ENCODE results near the gene NRAP.
A peak's percentile ranks its signal among the peaks of the same experiment; 100 is the strongest.

The NRAP gene

DNA sequence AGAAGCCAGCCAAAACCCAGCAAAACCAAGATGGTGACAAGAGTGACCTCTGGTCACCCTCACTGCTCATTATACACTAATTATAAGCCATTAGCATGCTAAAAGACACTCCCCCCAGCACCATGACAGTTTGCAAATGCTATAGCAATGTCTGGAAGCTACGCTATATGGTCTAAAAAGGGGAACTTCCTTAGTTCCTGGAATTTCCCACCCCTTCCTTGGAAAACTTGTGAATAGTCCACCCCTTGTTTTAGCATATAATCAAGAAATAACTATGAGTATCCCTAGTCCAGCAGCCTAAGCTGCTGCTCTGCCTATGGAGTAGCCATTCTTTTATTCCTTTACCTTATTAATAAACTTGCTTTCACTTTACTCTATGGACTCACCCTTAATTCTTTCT lies 31.9 kb upstream of the NRAP start:
- no peak for DNase-seq (ENCODE audit: low read depth in 1 of 2, low spot score in 1 of 2)
- in situ Hi-C loops (cut with HindIII; ENCODE audit: low pct_unique_long_range_greater_than_20kb, low sequenced_read_pairs): no loop called here
- no peak for TF ChIP-seq JUND (IDR thresholded peaks at IDR 0.05; ENCODE audit: low read depth)

DNA sequence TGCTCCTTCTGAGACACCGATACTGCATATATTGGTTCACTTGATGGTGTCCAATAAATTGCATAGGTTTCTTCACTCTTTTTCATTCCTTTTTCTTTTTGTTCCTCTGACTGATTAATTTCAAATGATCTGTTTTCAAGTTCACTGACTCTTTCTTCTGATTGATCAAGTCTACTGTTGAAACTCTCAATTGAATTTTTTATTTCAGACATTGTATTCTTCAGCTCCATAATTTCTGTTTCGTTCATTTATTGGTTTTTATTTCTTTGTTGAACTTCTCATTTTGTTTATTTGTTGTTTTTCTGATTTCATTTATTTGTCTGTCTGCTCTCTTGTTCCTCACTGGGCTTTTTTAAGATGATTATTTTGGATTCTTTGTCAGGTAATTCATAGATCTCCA lies 29.5 kb upstream of the NRAP start:
- no peak for DNase-seq (ENCODE audit: low read depth in 1 of 2, low spot score in 1 of 2)
- TF ChIP-seq JUND (IDR thresholded peaks at IDR 0.05; ENCODE audit: low read depth): no peak
- in situ Hi-C loops (cut with HindIII; ENCODE audit: low pct_unique_long_range_greater_than_20kb, low sequenced_read_pairs): no loop called here

DNA sequence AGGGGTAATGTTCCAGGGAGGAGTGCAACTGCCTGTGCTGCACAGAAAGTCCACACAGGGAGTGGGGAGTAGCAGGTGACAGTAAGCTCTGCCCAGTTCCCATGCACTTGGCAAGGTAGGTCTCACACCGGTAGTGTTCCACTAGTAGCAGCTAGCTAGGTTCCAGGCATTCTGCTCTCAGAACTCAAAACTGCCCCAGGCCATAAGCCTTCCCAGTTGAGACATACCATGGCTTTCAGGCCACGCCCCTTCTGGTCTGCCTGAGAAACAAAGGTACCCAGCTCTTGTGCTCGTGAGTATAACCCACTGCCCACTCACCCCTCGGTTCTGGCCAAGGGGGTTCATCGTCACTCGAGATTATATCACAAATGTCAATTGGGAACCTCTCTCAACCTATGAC lies 28.4 kb upstream of the NRAP start:
- in situ Hi-C loops (cut with HindIII; ENCODE audit: low pct_unique_long_range_greater_than_20kb, low sequenced_read_pairs): no loop called here
- DNase-seq (ENCODE audit: low read depth in 1 of 2, low spot score in 1 of 2): peak in 1 of 2 experiments; percentile 39
- TF ChIP-seq JUND (IDR thresholded peaks at IDR 0.05; ENCODE audit: low read depth): no peak

DNA sequence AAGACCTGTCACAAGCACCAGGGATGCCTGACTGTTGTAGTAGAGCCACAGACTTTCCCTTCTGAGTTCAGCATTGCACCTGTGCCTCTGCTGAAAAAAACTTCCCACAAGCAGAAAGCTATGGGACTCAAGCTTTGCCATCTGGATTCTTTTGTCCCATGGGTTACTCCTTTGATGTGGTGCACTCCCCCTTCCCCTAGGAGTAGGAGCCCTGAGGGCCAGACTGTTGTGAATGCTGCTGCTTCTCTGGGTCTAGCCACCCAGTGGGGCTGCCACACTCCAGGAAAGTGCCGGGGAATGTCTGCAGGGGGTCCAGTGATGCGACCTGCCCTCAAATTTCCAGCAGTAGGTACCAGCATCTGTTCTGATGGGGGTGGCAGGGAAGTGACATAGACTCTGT lies 27.5 kb upstream of the NRAP start:
- TF ChIP-seq JUND (IDR thresholded peaks at IDR 0.05; ENCODE audit: low read depth): no peak
- DNase-seq (ENCODE audit: low read depth in 1 of 2, low spot score in 1 of 2): no peak
- in situ Hi-C loops (cut with HindIII; ENCODE audit: low pct_unique_long_range_greater_than_20kb, low sequenced_read_pairs): no loop called here

DNA sequence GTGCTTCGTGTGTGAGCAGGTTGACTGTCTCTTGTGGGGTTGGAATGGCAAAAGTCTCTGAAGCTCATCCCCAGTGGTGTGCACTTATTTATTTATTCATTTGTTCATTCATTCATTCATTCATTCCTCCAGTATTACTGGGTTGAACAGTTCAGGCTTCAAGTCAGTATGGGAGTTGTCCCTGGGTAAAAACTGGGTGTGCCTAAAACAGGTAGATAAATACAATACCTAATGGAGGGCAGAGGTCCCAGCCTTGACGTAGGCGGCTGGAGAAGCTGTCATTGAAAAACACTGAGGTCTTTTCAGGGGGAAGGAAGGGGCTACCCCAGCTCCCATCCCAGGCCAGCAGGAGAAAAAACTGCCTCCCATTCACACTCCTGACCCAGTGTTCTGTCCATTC lies 26.9 kb upstream of the NRAP start:
- no peak for DNase-seq (ENCODE audit: low read depth in 1 of 2, low spot score in 1 of 2)
- no peak for TF ChIP-seq JUND (IDR thresholded peaks at IDR 0.05; ENCODE audit: low read depth)
- in situ Hi-C loops (cut with HindIII; ENCODE audit: low pct_unique_long_range_greater_than_20kb, low sequenced_read_pairs): no loop called here

DNA sequence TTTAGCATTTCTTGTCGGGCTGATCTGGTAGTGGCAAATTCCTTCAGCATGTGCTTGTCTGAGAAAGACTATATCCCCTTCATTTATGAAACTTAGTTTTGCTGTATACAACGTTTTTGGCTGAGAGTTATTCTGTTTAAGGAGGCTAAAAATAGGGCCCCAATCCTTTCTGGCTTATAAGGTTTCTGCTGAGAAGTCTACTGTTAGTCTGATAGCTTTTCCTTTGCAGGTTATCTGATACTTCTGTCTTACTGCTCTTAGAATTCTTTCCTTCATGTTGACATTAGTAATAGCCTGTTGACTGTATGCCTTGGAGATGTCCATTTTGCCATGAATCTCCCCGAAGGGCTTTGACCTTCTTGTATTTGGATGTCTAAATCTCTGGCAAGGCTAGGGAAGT lies 25.7 kb upstream of the NRAP start:
- no peak for TF ChIP-seq JUND (IDR thresholded peaks at IDR 0.05; ENCODE audit: low read depth)
- in situ Hi-C loops (cut with HindIII; ENCODE audit: low pct_unique_long_range_greater_than_20kb, low sequenced_read_pairs): no loop called here
- DNase-seq (ENCODE audit: low read depth in 1 of 2, low spot score in 1 of 2): no peak

DNA sequence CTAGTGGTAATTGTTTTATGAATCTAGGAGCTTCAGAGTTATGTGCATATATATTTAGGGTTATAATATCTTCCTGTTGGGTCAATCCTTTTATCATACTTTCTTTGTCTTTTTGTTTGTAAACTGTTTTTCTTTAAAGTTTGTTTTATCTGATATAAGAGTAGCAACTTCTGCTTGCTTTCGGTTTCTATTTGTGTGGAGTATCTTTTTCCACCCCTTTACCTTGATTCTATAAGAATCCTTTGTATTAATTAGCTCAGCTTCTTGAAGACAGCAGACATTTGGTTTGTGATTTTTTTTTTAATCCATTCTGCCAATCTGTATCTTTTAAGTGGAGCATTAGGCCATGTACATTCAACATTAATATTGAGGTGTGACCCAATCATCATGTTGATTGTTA lies 25.2 kb upstream of the NRAP start:
- no peak for TF ChIP-seq JUND (IDR thresholded peaks at IDR 0.05; ENCODE audit: low read depth)
- in situ Hi-C loops (cut with HindIII; ENCODE audit: low pct_unique_long_range_greater_than_20kb, low sequenced_read_pairs): no loop called here
- no peak for DNase-seq (ENCODE audit: low read depth in 1 of 2, low spot score in 1 of 2)

DNA sequence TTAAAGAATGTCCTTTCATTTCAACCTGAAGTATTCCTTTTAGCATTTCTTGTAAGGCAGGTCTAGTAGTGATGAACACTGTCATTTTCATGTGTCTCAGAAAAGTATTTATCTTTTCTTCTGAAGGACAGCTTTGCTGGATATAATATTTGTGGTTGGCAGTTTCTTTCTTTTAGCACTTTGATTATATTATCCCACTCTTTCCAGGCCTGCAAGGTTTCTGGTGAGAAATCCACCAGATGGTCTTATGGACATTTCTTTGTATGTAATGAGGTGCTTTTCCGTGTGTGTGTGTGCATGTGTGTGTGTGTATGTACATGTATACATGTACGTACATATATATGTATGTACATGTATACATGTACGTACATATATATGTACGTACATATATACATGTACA lies 23.2 kb upstream of the NRAP start:
- in situ Hi-C loops (cut with HindIII; ENCODE audit: low pct_unique_long_range_greater_than_20kb, low sequenced_read_pairs): no loop called here
- no peak for TF ChIP-seq JUND (IDR thresholded peaks at IDR 0.05; ENCODE audit: low read depth)
- DNase-seq (ENCODE audit: low read depth in 1 of 2, low spot score in 1 of 2): no peak

DNA sequence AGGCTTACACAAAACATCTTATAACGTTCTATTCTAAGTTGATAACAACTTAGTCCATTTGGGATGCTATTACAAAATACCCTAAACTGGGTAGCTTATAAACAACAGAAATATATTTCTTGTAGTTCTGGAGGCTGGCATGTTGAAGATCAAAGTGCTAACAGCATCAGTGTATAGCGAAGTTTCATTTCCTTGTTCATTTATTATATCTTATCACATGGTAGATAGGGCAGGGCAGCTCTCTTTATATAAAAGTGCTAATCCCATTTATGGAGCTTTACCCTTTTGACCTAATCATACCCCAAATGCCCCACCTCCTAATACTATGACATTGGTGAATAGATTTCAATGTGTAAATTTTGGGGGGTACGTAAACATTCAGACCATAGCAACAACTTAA lies 22.2 kb upstream of the NRAP start:
- TF ChIP-seq JUND (IDR thresholded peaks at IDR 0.05; ENCODE audit: low read depth): no peak
- DNase-seq (ENCODE audit: low read depth in 1 of 2, low spot score in 1 of 2): no peak
- in situ Hi-C loops (cut with HindIII; ENCODE audit: low pct_unique_long_range_greater_than_20kb, low sequenced_read_pairs): no loop called here

DNA sequence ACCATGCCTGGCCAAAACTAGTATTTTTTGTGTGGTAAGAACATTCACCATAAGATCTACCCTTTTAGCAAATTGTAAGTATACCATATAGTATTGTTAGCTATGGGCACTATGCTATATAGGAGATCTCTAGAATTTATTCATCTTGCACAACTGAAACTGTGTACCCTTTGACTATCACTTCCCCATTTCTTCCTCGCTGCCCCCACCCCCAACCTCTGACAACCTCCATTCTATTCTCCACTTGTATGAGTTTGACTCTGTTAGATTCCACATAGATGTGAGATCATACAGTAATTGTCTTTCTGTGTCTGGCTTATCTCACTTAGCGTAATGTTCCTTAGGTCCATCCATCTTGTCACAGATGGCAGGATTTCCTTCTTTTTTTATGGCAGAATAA lies 19.5 kb upstream of the NRAP start:
- DNase-seq (ENCODE audit: low read depth in 1 of 2, low spot score in 1 of 2): no peak
- no peak for TF ChIP-seq JUND (IDR thresholded peaks at IDR 0.05; ENCODE audit: low read depth)
- in situ Hi-C loops (cut with HindIII; ENCODE audit: low pct_unique_long_range_greater_than_20kb, low sequenced_read_pairs): no loop called here

DNA sequence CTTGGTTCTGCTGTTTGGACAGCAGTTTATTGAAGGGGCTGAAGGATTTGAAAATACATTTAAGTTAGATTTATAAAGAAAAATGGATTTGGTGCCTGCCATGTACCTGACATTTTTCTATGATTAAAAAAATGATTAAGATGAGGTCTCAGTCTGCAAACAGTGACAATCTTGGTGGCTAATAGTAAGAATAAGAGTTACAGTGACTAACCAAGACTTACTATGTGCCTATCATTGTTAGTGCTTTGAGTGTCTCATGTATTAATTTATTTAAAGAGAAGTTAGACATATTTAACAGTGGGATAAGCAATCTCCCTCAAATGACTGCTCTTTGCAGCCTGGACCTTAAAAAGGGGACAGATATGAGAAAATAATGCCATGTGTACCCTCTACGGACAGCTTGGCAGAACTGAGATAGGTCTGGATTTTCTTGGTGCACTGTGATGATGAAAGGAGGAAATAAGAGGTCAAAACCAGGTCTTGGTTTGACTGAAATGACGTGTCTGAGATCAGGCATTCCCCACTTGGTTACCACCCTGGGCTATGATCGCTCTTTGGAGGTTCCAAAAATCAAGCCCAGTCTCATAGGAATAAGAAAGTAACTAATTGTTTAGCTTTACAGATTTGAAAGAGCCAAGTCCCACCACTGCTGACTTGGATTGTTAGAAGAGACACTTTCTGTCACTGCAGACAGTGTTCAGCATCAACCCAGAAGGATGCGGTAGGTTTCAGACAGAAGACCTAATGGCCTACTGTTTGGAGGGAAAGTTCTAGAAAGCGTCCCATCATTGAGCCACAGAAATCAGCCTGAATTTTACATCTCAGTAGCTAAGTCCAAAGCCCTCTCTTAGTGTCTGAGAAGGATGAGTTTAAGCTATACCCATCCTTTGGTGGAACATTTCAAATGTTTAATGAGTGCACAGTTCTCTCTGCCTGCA lies 18.0 kb upstream of the NRAP start:
- TF ChIP-seq JUND (IDR thresholded peaks at IDR 0.05; ENCODE audit: low read depth): no peak
- DNase-seq (ENCODE audit: low read depth in 1 of 2, low spot score in 1 of 2): no peak
- in situ Hi-C loops (cut with HindIII; ENCODE audit: low pct_unique_long_range_greater_than_20kb, low sequenced_read_pairs): no loop called here

DNA sequence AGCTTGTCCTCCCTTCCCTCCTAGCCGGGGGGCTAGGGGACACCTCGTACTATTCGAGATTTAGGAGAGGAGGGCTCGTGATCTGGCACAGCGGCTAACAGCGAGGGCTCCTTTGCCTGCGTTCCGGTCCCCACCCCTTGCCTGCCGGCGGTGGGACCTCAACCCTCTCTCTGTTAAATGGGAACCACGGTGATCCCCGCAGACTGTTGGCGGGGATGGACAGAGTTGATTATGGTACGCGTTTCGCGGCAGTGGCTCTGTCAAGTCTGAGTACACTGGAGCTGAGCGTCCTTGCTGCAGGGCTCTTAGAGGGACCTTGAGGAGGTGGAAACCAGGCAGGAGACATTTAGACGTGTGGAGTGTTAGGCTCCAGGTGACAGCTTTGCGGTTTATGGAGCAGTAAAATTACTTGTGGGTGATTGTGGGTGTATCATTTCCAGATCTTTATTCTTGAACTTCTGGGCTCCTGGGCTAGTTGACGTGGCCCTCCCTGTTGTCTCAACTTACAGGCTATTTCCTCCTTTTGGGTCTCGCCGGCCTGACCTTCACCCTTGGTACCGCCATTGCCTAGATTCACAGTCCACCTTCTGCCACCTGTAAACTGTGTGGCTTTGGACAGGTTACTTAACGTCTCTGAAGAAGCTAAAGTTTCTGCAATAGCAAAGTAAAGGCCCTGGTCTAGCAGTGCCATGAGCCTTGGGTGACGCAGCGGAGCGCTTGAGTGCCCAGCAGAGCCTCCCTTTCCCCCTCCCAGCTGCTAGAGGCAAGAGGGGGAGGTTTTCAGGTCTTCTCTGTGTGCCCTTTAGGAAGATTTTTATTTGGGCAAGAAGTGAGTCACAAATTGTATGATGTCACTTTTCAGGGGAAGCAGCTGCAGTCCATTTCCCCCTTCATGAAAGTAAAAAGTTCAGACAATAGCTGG lies 16.6 kb upstream of the NRAP start:
- in situ Hi-C loops (cut with HindIII; ENCODE audit: low pct_unique_long_range_greater_than_20kb, low sequenced_read_pairs): no loop called here
- DNase-seq (ENCODE audit: low read depth in 1 of 2, low spot score in 1 of 2): peak in 1 of 2 experiments; percentile 50
- TF ChIP-seq JUND (IDR thresholded peaks at IDR 0.05; ENCODE audit: low read depth): no peak

Data from T47D (cell line).